K562 (cell line): Measurements from ENCODE around the gene UBE2V1. TPM values are rescaled to one million over a fixed set of nuclear protein-coding genes. Genes with fewer than 3 reads are reported as not detected.
A peak's percentile ranks its signal among the peaks of the same experiment; 100 is the strongest.

Source experiments
- ATAC-seq: fragments of 200-7000 bp; cut with Tn5 transposase; 3 replicates; pipeline ENCODE4 v1.9.1; 2020; ENCODE audit warnings: moderate library complexity
- Bru-seq: library from RNA; stranded (reverse); fragments of 400-500 nt; gene quantifications from one replicate; lab custom pipeline; 2021; lab: Mats Ljungman, UMichigan
- BruChase-seq, 2 experiments: library from RNA; stranded (reverse); fragments of 400-500 nt; gene quantifications; one replicate each; lab custom pipeline; 2021; lab: Mats Ljungman, UMichigan
- BruUV-seq: library from RNA; stranded (reverse); fragments of 400-500 nt; replicated peaks from 2 replicates; lab custom pipeline; 2021; lab: Mats Ljungman, UMichigan
- CTCF ChIA-PET: fragments of 300-600 bp; formaldehyde crosslinking; extraction: SDS; loops from one replicate; lab custom pipeline; 2021; ENCODE audit warnings: low intra/inter-chr PET ratio; lab: Yijun Ruan, JAX
- POLR2A ChIA-PET: fragments of 300-600, 350-650 bp; sonication (Branson Sonifier 250); formaldehyde crosslinking; extraction: SDS; loops from one replicate; lab custom pipeline; 2021; ENCODE audit warnings: antibody characterized with exemption, inconsistent platforms; lab: Yijun Ruan, JAX
- DNase-seq, 4 experiments: peaks; one replicate each; pipeline versions ENCODE4 v3.0.0 to v3.0.0-alpha.2; 2011 to 2018; ENCODE audit warnings: low spot score in 3 of 4, mixed read lengths in 3 of 4; ENCODE audit errors: extremely low read depth in 1 of 4
- FAIRE-seq: peaks from 2 replicates; lab custom pipeline; 2011; peaks lifted over from hg19 to GRCh38; lab: Jason Lieb, UNC
- H2AFZ ChIP-seq: 2 replicates; pipeline ENCODE4 v1.6.0; 2011; ENCODE audit warnings: low read depth, low read length, control low read depth, inconsistent platforms
- H3K27ac ChIP-seq: fragments of 200-600 bp; 3 replicates; pipeline ENCODE4 v1.8.0; 2011; ENCODE audit warnings: low read depth, mild to moderate bottlenecking, control low read depth, inconsistent platforms, low read length, moderate library complexity, mixed read lengths; ENCODE audit errors: extremely low read depth
- H3K27me3 ChIP-seq, 2 experiments: fragments of 300-600 bp in 1 of 2; 2 replicates in 1 of 2; 3 replicates in 1 of 2; pipeline versions ENCODE4 v1.6.0 to v1.8.0; 2011; ENCODE audit warnings: inconsistent platforms in 2 of 2, low read length in 2 of 2, mild to moderate bottlenecking in 1 of 2, mixed read lengths in 1 of 2, moderate library complexity in 1 of 2; ENCODE audit not compliant: control insufficient read depth in 2 of 2, insufficient read depth in 2 of 2
- H3K36me3 ChIP-seq: fragments of 300-600 bp; 3 replicates; pipeline ENCODE4 v1.8.0; 2011; ENCODE audit warnings: mild to moderate bottlenecking, low read length, inconsistent platforms; ENCODE audit not compliant: control insufficient read depth, insufficient read depth
- H3K4me1 ChIP-seq, 2 experiments: fragments of 200-600 bp in 1 of 2; replicated peaks in 1 of 2; 2 replicates in 1 of 2; 3 replicates in 1 of 2; pipeline versions ENCODE4 v1.5.1 to v1.8.0; 2011; ENCODE audit warnings: inconsistent platforms in 2 of 2, low read length in 2 of 2, mild to moderate bottlenecking in 1 of 2, mixed read lengths in 1 of 2, moderate library complexity in 1 of 2; ENCODE audit not compliant: control insufficient read depth in 2 of 2, insufficient read depth in 2 of 2
- H3K4me2 ChIP-seq: 2 replicates; pipeline ENCODE4 v1.6.1; 2011; ENCODE audit warnings: low read length, control low read depth, inconsistent platforms, mixed read lengths; ENCODE audit not compliant: insufficient read depth
- H3K4me3 ChIP-seq: fragments of 200-600 bp; sonication (generic), shearing (Covaris generic); 2 replicates; pipeline ENCODE4 v1.5.1; 2016; ENCODE audit warnings: control low read depth, inconsistent platforms
- H3K79me2 ChIP-seq: fragments of 200-600 bp; 3 replicates; pipeline ENCODE4 v1.8.0; 2011; ENCODE audit warnings: low read length, inconsistent platforms; ENCODE audit not compliant: control insufficient read depth, insufficient read depth
- H3K9ac ChIP-seq, 2 experiments: 2 replicates each; pipeline versions ENCODE4 v1.6.0 to v1.6.1; 2011; ENCODE audit warnings: low read depth in 2 of 2, low read length in 2 of 2, control low read depth in 1 of 2, inconsistent platforms in 1 of 2, mild to moderate bottlenecking in 1 of 2, mixed read lengths in 1 of 2; ENCODE audit not compliant: insufficient read depth in 1 of 2
- H3K9me1 ChIP-seq: one replicate; pipeline ENCODE4 v1.6.0; 2011; ENCODE audit warnings: inconsistent platforms, mild to moderate bottlenecking, low read length, moderate library complexity; ENCODE audit not compliant: control insufficient read depth, insufficient read depth
- H3K9me3 ChIP-seq: replicated peaks from 2 replicates; pipeline ENCODE4 v1.5.1; 2011; ENCODE audit warnings: low read depth, low read length, inconsistent platforms; ENCODE audit not compliant: control insufficient read depth, insufficient read depth
- H4K20me1 ChIP-seq: replicated peaks from 2 replicates; pipeline ENCODE4 v1.6.1; 2011; ENCODE audit warnings: low read length, inconsistent platforms, mixed read lengths; ENCODE audit not compliant: control insufficient read depth, insufficient read depth
- CBX3 ChIP-seq, 2 experiments: IDR thresholded peaks; 1 replicate in 1 of 2; 2 replicates in 1 of 2; pipeline ENCODE4 v1.6.1; 2012; ENCODE audit warnings: inconsistent platforms in 2 of 2, low read length in 2 of 2, borderline replicate concordance in 1 of 2, control low read depth in 1 of 2
- CHD1 ChIP-seq: fragments of 200-600 bp; sonication (generic); IDR thresholded peaks from one replicate; pipeline ENCODE4 v1.6.1; 2012; ENCODE audit warnings: mild to moderate bottlenecking, moderate library complexity, low read length, inconsistent platforms
- ETV1 ChIP-seq: fragments of 450-650 bp; conservative IDR thresholded peaks from 2 replicates; pipeline ENCODE4 v1.6.1; 2016; ENCODE audit warnings: missing genetic modification characterization, control low read depth, low read depth, missing compliant biosample characterization
- MBD2 ChIP-seq: sonication (generic); IDR thresholded peaks from 2 replicates; pipeline ENCODE4 v1.6.1; 2016; ENCODE audit warnings: low read depth, borderline replicate concordance
- NR2F6 ChIP-seq: fragments of 450-650 bp; formaldehyde crosslinking; IDR thresholded peaks from 2 replicates; pipeline ENCODE4 v1.4.0; 2020; ENCODE audit warnings: mild to moderate bottlenecking
- RFX1 ChIP-seq: fragments of 450-650 bp; IDR thresholded peaks from 2 replicates; pipeline ENCODE4 v1.6.1; 2016; ENCODE audit warnings: mild to moderate bottlenecking, moderate library complexity
- TAL1 ChIP-seq: fragments of 450-650 bp; IDR thresholded peaks from 2 replicates; pipeline ENCODE4 v1.6.1; 2016; ENCODE audit warnings: mild to moderate bottlenecking
- U2AF1 ChIP-seq: fragments of 200-400 bp; formaldehyde crosslinking; optimal IDR thresholded peaks from 2 replicates; pipeline ENCODE3; 2017; ENCODE audit warnings: mild to moderate bottlenecking, low read depth, low read length, moderate library complexity
- ZBTB1 ChIP-seq: sonication (generic); formaldehyde crosslinking; IDR thresholded peaks from 2 replicates; pipeline ENCODE4 v1.8.1; 2023; ENCODE audit warnings: missing genetic modification reagents, low read depth, mild to moderate bottlenecking, borderline replicate concordance
- ZNF354B ChIP-seq: fragments of 250-450 bp; sonication (Bioruptor Pico); IDR thresholded peaks from 2 replicates; pipeline ENCODE4 v1.4.0; 2020
- ZNF41 ChIP-seq: fragments of 250-450 bp; sonication (Bioruptor Pico); conservative IDR thresholded peaks from 2 replicates; pipeline ENCODE4 v1.4.0; 2020; ENCODE audit warnings: mild to moderate bottlenecking
- WGBS: fragments of 100-300 bp; shearing (Covaris generic); methylation state at CpG from one replicate; pipeline ENCODE4 v1.1.6; 2016; ENCODE audit warnings: low coverage, mixed read lengths; ENCODE audit not compliant: insufficient coverage; ENCODE audit errors: missing lambda C conversion rate; 5-methylcytosine and 5-hydroxymethylcytosine counted together
- in situ Hi-C: fragments of 300-500 bp; cut with MboI; formaldehyde crosslinking; loops from 4 replicates; pipeline ENCODE4 v1.15.0; 2018; ENCODE audit warnings: inconsistent platforms, mixed read lengths
- intact Hi-C: fragments of 100-400 bp; cut with micrococcal nuclease; formaldehyde crosslinking; loops from 2 replicates; pipeline ENCODE4 v1.14.2; 2022
- long read RNA-seq, 3 experiments: library from polyadenylated mRNA in 2 of 3; library from RNA in 1 of 3; unstranded in 2 of 3; stranded (forward) in 1 of 3; transcript quantifications; one replicate each; pipeline ENCODE4 v2.0.0, GENCODE V29; 2019 to 2022
- polyA minus RNA-seq, 3 experiments: library from RNA; depleted of rRNA, polyadenylated mRNA; stranded (reverse); fragments of >200 nt; gene quantifications; 2 replicates each; pipeline ENCODE4 v1.2.3, GENCODE V29; 2011
- polyA plus RNA-seq, 8 experiments: library from polyadenylated mRNA; depleted of rRNA in 4 of 8; stranded (reverse) in 5 of 8; unstranded in 3 of 8; fragments of >200 nt; fragmentation: Nextera tagmentation in 2 of 8; fragmentation: Illumina TruSeq in 1 of 8; extraction: Ambion mirVana in 2 of 8; extraction: Trizol in 1 of 8; gene quantifications; 2 replicates each; pipeline versions ENCODE4 v1.2.1 to v1.2.3, GENCODE V29; 2011 to 2014; ENCODE audit warnings: inconsistent platforms in 1 of 8, missing spikeins in 1 of 8
- total RNA-seq, 7 experiments: library from RNA; depleted of rRNA in 6 of 7; stranded (reverse); fragments of >200 nt in 6 of 7; fragmentation: Illumina TruSeq in 2 of 7; extraction: Trizol in 2 of 7; gene quantifications; 2 replicates each; pipeline versions ENCODE4 v1.2.1 to v1.2.3, GENCODE V29; 2011 to 2021; ENCODE audit warnings: low replicate concordance in 1 of 7
- TF ChIP-seq, protein P1 (sequence below): sonication (generic); IDR thresholded peaks from 2 replicates; pipeline ENCODE4 v1.6.1; 2016
- TF ChIP-seq, protein P2 (sequence below): fragments of 250-450 bp; sonication (Bioruptor Pico); IDR thresholded peaks from 2 replicates; pipeline ENCODE4 v1.5.0; 2020; ENCODE audit warnings: mild to moderate bottlenecking

Gene UBE2V1
- total RNA-seq (2011; cell fraction: chromatin; rRNA removed; ENCODE audit: low replicate concordance), result 218 and 364 TPM in 2 replicates
- total RNA-seq (2011; cell fraction: nucleolus; rRNA removed), result 115 and 134 TPM in 2 replicates
- 295 and 429 TPM in 2 replicates for total RNA-seq (2011; cell fraction: nucleoplasm; rRNA removed)
- total RNA-seq (2014; rRNA removed) (62.8 and 94.6 TPM in 2 replicates), total RNA-seq (2014; rRNA removed; fragmentation: Illumina TruSeq; extraction: Trizol) (93.0 and 107 TPM in 2 replicates), total RNA-seq (2015; rRNA removed; fragmentation: Illumina TruSeq; extraction: Trizol) (93.5 and 94.9 TPM in 2 replicates), total RNA-seq (2021) (113 and 119 TPM in 2 replicates), polyA plus RNA-seq (2011; rRNA removed) (112 and 129 TPM in 2 replicates), polyA plus RNA-seq (2014; fragmentation: Illumina TruSeq; extraction: Trizol) (237 and 271 TPM in 2 replicates), polyA plus RNA-seq (2014; fragmentation: Nextera tagmentation; extraction: Ambion mirVana) (100 to 1,000 TPM; 145 to 357 TPM), polyA plus RNA-seq (2014; rRNA removed) (146 and 170 TPM in 2 replicates), polyA minus RNA-seq (2011; rRNA and poly(A)+ RNA removed) (132 and 142 TPM in 2 replicates), Bru-seq, nascent RNA (percentile 92 among the genes with signal in this experiment), BruChase-seq, experiment 1, labeled RNA remaining after a 2-hour chase (percentile 89 among the genes with signal in this experiment), BruChase-seq, experiment 2, labeled RNA remaining after a 6-hour chase (percentile 89 among the genes with signal in this experiment)
- 77.3 and 148 TPM in 2 replicates for polyA plus RNA-seq (2011; cell fraction: cytosol; rRNA removed)
- 118 and 127 TPM in 2 replicates for polyA plus RNA-seq (2011; cell fraction: nucleus; rRNA removed)
- 139 and 160 TPM in 2 replicates for polyA plus RNA-seq (2012)
- polyA minus RNA-seq (2011; cell fraction: cytosol; rRNA and poly(A)+ RNA removed), result 41.7 and 44.1 TPM in 2 replicates
- 67.2 and 111 TPM in 2 replicates for polyA minus RNA-seq (2011; cell fraction: nucleus; rRNA and poly(A)+ RNA removed)
- long read RNA-seq, experiment 1, transcript UBE2V1-203 (4 exons, 2,133 nt), result major isoform, 218 of 383 reads
- long read RNA-seq, experiment 1, transcript UBE2V1-205 (3 exons, 1,983 nt), result minor isoform, 16 of 383 reads
- long read RNA-seq, experiment 1, partial matches to known transcripts, result 133 of 383 reads
- long read RNA-seq, experiment 1, other reads (novel, unspliced or antisense), result 10 of 383 reads
- long read RNA-seq, experiment 2, transcript UBE2V1-203 (4 exons, 2,133 nt), result major isoform, 59 of 76 reads
- long read RNA-seq, experiment 2, partial matches to known transcripts, result 1 of 76 reads
- long read RNA-seq, experiment 2, other reads (novel, unspliced or antisense), result 7 of 76 reads
- long read RNA-seq, experiment 3, transcript UBE2V1-203 (4 exons, 2,133 nt), result major isoform, 253 of 277 reads
- long read RNA-seq, experiment 3, transcript UBE2V1-205 (3 exons, 1,983 nt), result minor isoform, 9 of 277 reads
- long read RNA-seq, experiment 3, partial matches to known transcripts, result 5 of 277 reads
- long read RNA-seq, experiment 3, other reads (novel, unspliced or antisense), result 3 of 277 reads

DNA sequence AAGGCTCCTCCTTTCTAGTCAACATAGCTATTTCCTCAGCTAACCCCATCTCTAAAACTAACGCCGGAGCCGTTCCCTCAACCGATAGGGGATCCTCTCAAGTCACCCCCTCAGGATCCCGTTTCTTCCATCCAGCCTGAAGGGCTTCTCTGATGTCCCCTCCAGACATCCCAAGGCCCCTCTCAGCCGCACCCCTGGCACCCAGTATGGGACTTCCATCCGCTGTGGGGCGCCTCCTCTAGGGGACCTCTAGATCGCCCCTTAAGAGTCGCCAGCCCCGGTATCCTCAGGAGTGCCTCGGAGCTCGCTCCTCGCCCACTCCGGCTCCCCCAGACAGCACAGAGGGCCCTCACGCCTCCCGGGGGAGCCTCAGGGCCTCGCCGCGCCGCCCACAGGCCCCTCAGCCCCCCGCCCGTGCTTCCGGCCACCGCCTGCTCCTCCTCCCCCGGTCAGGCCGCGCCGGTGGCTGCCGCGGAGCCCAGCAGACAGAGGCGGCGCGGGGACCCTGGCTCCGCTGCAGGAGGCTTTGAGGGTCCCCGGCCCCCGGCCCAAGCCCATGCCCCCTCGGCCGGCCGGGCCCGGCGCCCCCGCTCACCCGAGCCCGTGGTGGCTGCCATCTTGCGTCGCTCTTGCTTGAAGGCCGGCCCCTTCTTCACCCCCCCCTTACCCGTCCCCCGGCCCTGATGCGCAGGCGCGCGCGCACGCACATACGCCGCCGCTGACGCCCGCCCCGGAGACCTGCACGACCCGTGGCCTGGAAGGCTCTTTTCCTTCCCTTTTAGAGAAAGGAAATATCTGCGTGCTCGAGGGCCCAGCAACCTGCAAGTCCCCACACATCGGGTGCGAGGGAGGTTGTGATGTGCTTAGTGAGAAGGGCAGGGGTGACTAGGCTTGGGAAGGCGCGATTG, at the start of gene UBE2V1:
Gene UBE2V1, minus strand, starts transcription at position 639 of the 908 bp plus-strand sequence. Its CDS starts 22 bp downstream, at position 617.
- FAIRE-seq, result no peak
- Histone ChIP-seq H3K9me3 (no peaks in the 10 kb centered on the region), H3K36me3 (peaks cover 32% of the 10 kb centered on the region), H3K4me1 (peaks cover 29 to 59% of the 10 kb centered on the region in 2 experiments), H3K9ac (peak within 1 kb of the TSS; percentile 85 to 97), H4K20me1 (peaks cover 44% of the 10 kb centered on the region), H3K27me3 (no peaks in the 10 kb centered on the region), H3K27ac (peak within 1 kb of the TSS; percentile 92), H2AFZ (peak within 1 kb of the TSS; percentile 91), H3K9me1 (peaks cover 11% of the 10 kb centered on the region), H3K4me3 (peak within 1 kb of the TSS; percentile 100), H3K4me2 (peak within 1 kb of the TSS; percentile 98), H3K79me2 (peaks cover 72% of the 10 kb centered on the region)
- ATAC-seq, result peak; percentile 88
- WGBS, result under 1% methylated on average over 30 of the region's 70 CpGs
- intact Hi-C loops, result loop anchor here (2.0 to 5.0 kb wide), 2 partner anchors 40 to 55 kb away; partner anchors contain the start of gene PEDS1
- peak; percentile 93 to 97 (median 96) for DNase-seq
- in situ Hi-C loops, result no loop called here
- ChIA-PET CTCF (no interaction called here), POLR2A (interaction anchor here (0.6 to 5.5 kb wide), 6 partner anchors 10 to 632 kb away, joined by 3 to 51 read pairs (median 4); no protein-coding TSS in a partner anchor)
- no TSS peak for BruUV-seq
- peak; percentile 39; the same call in 1 of the 2 replicates for TF ChIP-seq ZBTB1 (CRISPR knock-in tag)
- TF ChIP-seq, protein P1, sequence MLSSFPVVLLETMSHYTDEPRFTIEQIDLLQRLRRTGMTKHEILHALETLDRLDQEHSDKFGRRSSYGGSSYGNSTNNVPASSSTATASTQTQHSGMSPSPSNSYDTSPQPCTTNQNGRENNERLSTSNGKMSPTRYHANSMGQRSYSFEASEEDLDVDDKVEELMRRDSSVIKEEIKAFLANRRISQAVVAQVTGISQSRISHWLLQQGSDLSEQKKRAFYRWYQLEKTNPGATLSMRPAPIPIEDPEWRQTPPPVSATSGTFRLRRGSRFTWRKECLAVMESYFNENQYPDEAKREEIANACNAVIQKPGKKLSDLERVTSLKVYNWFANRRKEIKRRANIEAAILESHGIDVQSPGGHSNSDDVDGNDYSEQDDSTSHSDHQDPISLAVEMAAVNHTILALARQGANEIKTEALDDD, result no peak
- TF ChIP-seq, protein P2, sequence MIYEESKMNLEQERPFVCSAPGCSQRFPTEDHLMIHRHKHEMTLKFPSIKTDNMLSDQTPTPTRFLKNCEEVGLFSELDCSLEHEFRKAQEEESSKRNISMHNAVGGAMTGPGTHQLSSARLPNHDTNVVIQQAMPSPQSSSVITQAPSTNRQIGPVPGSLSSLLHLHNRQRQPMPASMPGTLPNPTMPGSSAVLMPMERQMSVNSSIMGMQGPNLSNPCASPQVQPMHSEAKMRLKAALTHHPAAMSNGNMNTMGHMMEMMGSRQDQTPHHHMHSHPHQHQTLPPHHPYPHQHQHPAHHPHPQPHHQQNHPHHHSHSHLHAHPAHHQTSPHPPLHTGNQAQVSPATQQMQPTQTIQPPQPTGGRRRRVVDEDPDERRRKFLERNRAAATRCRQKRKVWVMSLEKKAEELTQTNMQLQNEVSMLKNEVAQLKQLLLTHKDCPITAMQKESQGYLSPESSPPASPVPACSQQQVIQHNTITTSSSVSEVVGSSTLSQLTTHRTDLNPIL, result no peak
- no peak for TF ChIP-seq U2AF1
- TF ChIP-seq NR2F6, result no peak
- TF ChIP-seq TAL1, result no peak
- TF ChIP-seq MBD2, result peak; percentile 9; the same call in 1 of the 2 replicates
- 0 out of 2 replicates have a peak, but pooled peaks have one; percentile 21 for TF ChIP-seq ETV1
- TF ChIP-seq ZNF354B, result no peak
- TF ChIP-seq RFX1, result no peak
- no peak for TF ChIP-seq ZNF41
- TF ChIP-seq CHD1, result peak; percentile 33
- no peak for TF ChIP-seq CBX3 (IDR thresholded peaks at IDR 0.05; ENCODE audit: borderline replicate concordance in 1 of 2, low read length in 2 of 2)
